HepG2 (cell line): ENCODE results near the gene COL5A1.

Source experiments
- CTCF ChIP-seq: sonication (generic); formaldehyde crosslinking; IDR thresholded peaks from 2 replicates; pipeline ENCODE4 v1.5.0; 2020; ENCODE audit warnings: mild to moderate bottlenecking, missing genetic modification reagents, moderate library complexity
- E2F1 ChIP-seq: sonication (generic); formaldehyde crosslinking; IDR thresholded peaks from 2 replicates; pipeline ENCODE4 v1.5.0; 2020; ENCODE audit warnings: missing genetic modification reagents
- EZH2 ChIP-seq: conservative IDR thresholded peaks from 2 replicates; pipeline ENCODE4 v1.6.1; 2012; ENCODE audit warnings: mild to moderate bottlenecking, low read depth, low read length, moderate library complexity
- FOXP4 ChIP-seq: sonication (generic); formaldehyde crosslinking; IDR thresholded peaks from 2 replicates; pipeline ENCODE4 v1.4.0; 2020; ENCODE audit warnings: missing genetic modification reagents
- KLF13 ChIP-seq: sonication (generic); formaldehyde crosslinking; IDR thresholded peaks from 2 replicates; pipeline ENCODE4 v1.4.0; 2020; ENCODE audit warnings: mild to moderate bottlenecking, missing genetic modification reagents
- MAX ChIP-seq: IDR thresholded peaks from 2 replicates; pipeline ENCODE4 v1.6.1; 2012; ENCODE audit warnings: inconsistent platforms
- MEIS2 ChIP-seq: sonication (generic); formaldehyde crosslinking; IDR thresholded peaks from 2 replicates; pipeline ENCODE4 v1.9.0; 2021; ENCODE audit warnings: mild to moderate bottlenecking, missing genetic modification reagents
- RAD21 ChIP-seq: fragments of 450-650 bp; formaldehyde crosslinking; IDR thresholded peaks from 2 replicates; pipeline ENCODE4 v1.5.0; 2020; ENCODE audit warnings: mild to moderate bottlenecking
- ZFX ChIP-seq: sonication (generic); formaldehyde crosslinking; IDR thresholded peaks from 2 replicates; pipeline ENCODE4 v1.4.0; 2020; ENCODE audit warnings: mild to moderate bottlenecking, low read depth, missing genetic modification reagents, moderate library complexity
- ZNF605 ChIP-seq: sonication (generic); formaldehyde crosslinking; IDR thresholded peaks from 2 replicates; pipeline ENCODE4 v1.8.0; 2022; ENCODE audit warnings: mild to moderate bottlenecking, missing genetic modification reagents

GRCh38 chr9:134664446-134664845, 22.8 kb downstream of the COL5A1 start:
- TF ChIP-seq FOXP4 (no peak), ZNF605 (no peak), KLF13 (no peak), E2F1 (no peak), RAD21 (CRISPR knock-in tag) (no peak), CTCF (no peak), EZH2 (no peak), MEIS2 (CRISPR knock-in tag) (no peak), ZFX (CRISPR knock-in tag) (no peak), MAX (no peak)
